ENCODE measurements around the gene CHN2. TPM values are rescaled to one million over a fixed set of nuclear protein-coding genes. Genes with fewer than 3 reads are reported as not detected.

CHN2 gene
- polyA plus RNA-seq, 1 donor from 2014 or later: 136 TPM

- no peaks in the 10 kb centered on the region for H3K36me3 ChIP-seq (ENCODE audit: insufficient read depth, low read length)
- H3F3A ChIP-seq (ENCODE audit: insufficient read depth, low read length, poor library complexity, severe bottlenecking): no peaks in the 10 kb centered on the region
- no peak overlapping the region for H3K4me2 ChIP-seq (ENCODE audit: low read length)
- no peaks in the 10 kb centered on the region for H3K27me3 ChIP-seq (ENCODE audit: insufficient read depth, low read depth, low read length)
- no peaks in the 10 kb centered on the region for H3K9me2 ChIP-seq (ENCODE audit: insufficient read depth, low read length)
- no peaks in the 10 kb centered on the region for H4K20me1 ChIP-seq (ENCODE audit: insufficient read depth)
- no peak overlapping the region for H3K4me3 ChIP-seq (ENCODE audit: low read length)
- no peaks in the 10 kb centered on the region for H3K9me3 ChIP-seq (ENCODE audit: low read length)
- no peak for TF ChIP-seq RAD21 (conservative IDR thresholded peaks at IDR 0.05)
- TF ChIP-seq POLR2AphosphoS5 (IDR thresholded peaks at IDR 0.05): no peak
- no peak for TF ChIP-seq CTCF (IDR thresholded peaks at IDR 0.05; ENCODE audit: poor library complexity, severe bottlenecking)
- TF ChIP-seq SMC3 (conservative IDR thresholded peaks at IDR 0.05; ENCODE audit: poor library complexity): no peak
- TF ChIP-seq MXI1 (conservative IDR thresholded peaks at IDR 0.05; ENCODE audit: poor library complexity, severe bottlenecking): no peak
- no peak for TF ChIP-seq EZH2 (IDR thresholded peaks at IDR 0.05; ENCODE audit: borderline replicate concordance, insufficient read depth, low read length, poor library complexity, severe bottlenecking)
- no peak for TF ChIP-seq REST (IDR thresholded peaks at IDR 0.05; ENCODE audit: borderline replicate concordance)
- no peak for TF ChIP-seq EP300 (conservative IDR thresholded peaks at IDR 0.05; ENCODE audit: poor library complexity, severe bottlenecking)
- no peak for TF ChIP-seq TAF1 (IDR thresholded peaks at IDR 0.05; ENCODE audit: low read depth)
- peaks cover 39% of the 10 kb centered on the region for H3K79me2 ChIP-seq (replicated peaks; ENCODE audit: insufficient read depth, low read length)
- no peak overlapping the region for H3K27ac ChIP-seq (ENCODE audit: low read length)
- H2AFZ ChIP-seq (ENCODE audit: low read depth, low read length): no peak overlapping the region
- H3K9ac ChIP-seq (ENCODE audit: low read length): no peak overlapping the region
Measured at GRCh38 chr7:29236649-29237048, 42.1 kb downstream of the CHN2 start.

- H3K4me2 ChIP-seq (ENCODE audit: low read length): no peak overlapping the region
- no peak for TF ChIP-seq MXI1 (conservative IDR thresholded peaks at IDR 0.05; ENCODE audit: poor library complexity, severe bottlenecking)
- TF ChIP-seq POLR2AphosphoS5 (IDR thresholded peaks at IDR 0.05): no peak
- TF ChIP-seq EP300 (conservative IDR thresholded peaks at IDR 0.05; ENCODE audit: poor library complexity, severe bottlenecking): no peak
- TF ChIP-seq TAF1 (IDR thresholded peaks at IDR 0.05; ENCODE audit: low read depth): no peak
- no peak for TF ChIP-seq SMC3 (conservative IDR thresholded peaks at IDR 0.05; ENCODE audit: poor library complexity)
- TF ChIP-seq REST (IDR thresholded peaks at IDR 0.05; ENCODE audit: borderline replicate concordance): no peak
- TF ChIP-seq CTCF (IDR thresholded peaks at IDR 0.05; ENCODE audit: poor library complexity, severe bottlenecking): no peak
Measured at GRCh38 chr7:29237489-29237888, 42.9 kb downstream of the CHN2 start.

More at GRCh38 chr7:29237489-29237888, 42.9 kb downstream of the CHN2 start:
- Histone ChIP-seq H3K36me3 (ENCODE audit: insufficient read depth, low read length) (no peaks in the 10 kb centered on the region), H4K20me1 (ENCODE audit: insufficient read depth) (no peaks in the 10 kb centered on the region), H2AFZ (ENCODE audit: low read depth, low read length) (no peak overlapping the region), H3K4me3 (ENCODE audit: low read length) (no peak overlapping the region), H3K9me3 (ENCODE audit: low read length) (no peaks in the 10 kb centered on the region), H3K9me2 (ENCODE audit: insufficient read depth, low read length) (no peaks in the 10 kb centered on the region), H3K79me2 (replicated peaks; ENCODE audit: insufficient read depth, low read length) (peaks cover 33% of the 10 kb centered on the region), H3F3A (ENCODE audit: insufficient read depth, low read length, poor library complexity, severe bottlenecking) (no peaks in the 10 kb centered on the region), H3K27me3 (ENCODE audit: insufficient read depth, low read depth, low read length) (no peaks in the 10 kb centered on the region), H3K27ac (ENCODE audit: low read length) (no peak overlapping the region), H3K9ac (ENCODE audit: low read length) (no peak overlapping the region)
